H1 (cell line): Measurements from ENCODE around the gene DOHH. TPM values are rescaled to one million over a fixed set of nuclear protein-coding genes. Genes with fewer than 3 reads are reported as not detected.

ENCODE experiments used
- polyA plus RNA-seq, 7 experiments: library from polyadenylated mRNA; depleted of rRNA in 3 of 7; stranded (reverse) in 5 of 7; unstranded in 2 of 7; fragments of >200 nt in 5 of 7; fragments of 200-250 nt in 2 of 7; gene quantifications; 1 replicate in 5 of 7; 2 replicates in 1 of 7; 4 replicates in 1 of 7; pipeline versions ENCODE4 v1.2.1 to v1.2.3, GENCODE V29; 2011 to 2013; ENCODE audit warnings: missing spikeins in 2 of 7, mixed read lengths in 2 of 7
- small RNA-seq: library from polyadenylated mRNA; stranded (forward); fragments of <200 nt; extraction: miRNeasy Mini kit (QIAGEN cat#:217004); gene quantifications from one replicate; pipeline ENCODE3, GENCODE V24; 2013; ENCODE audit not compliant: insufficient read depth
- total RNA-seq: library from RNA; stranded (reverse); fragmentation: NEBNext Ultra II Directional; extraction: Animal tissue kit (Norgen Biotek cat#: 25700); gene quantifications from 2 replicates; pipeline ENCODE4 v1.2.1, GENCODE V29; 2021

Gene DOHH
- total and polyA plus RNA-seq, 2 of the 8 experiments (the other 6 are each of a cell fraction or from before 2014, with no cell fraction given), result 7.3 to 17.7 TPM

Small RNAs within 50 kb of the gene (small RNA-seq; reads per million reads assigned to genes)
- gene RF00212, result not detected

Other genes with a start within 250 kb of the DOHH start
- gene NFIC, start 134.1 kb downstream of the DOHH start, total RNA-seq, result 2.6 and 3.2 TPM in 2 replicates
- 0.56 and 0.82 TPM in 2 replicates for gene NFIC, start 134.1 kb downstream of the DOHH start, polyA plus RNA-seq (2011; rRNA removed)
- 3.3 and 3.8 TPM in 2 replicates for gene SMIM24, start 20.1 kb downstream of the DOHH start, total RNA-seq
- 4.5 and 7.4 TPM in 2 replicates for gene SMIM24, start 20.1 kb downstream of the DOHH start, polyA plus RNA-seq (2011; rRNA removed)
- gene SMIM44, start 17.2 kb downstream of the DOHH start, total RNA-seq, result not detected in 2 replicates
- not detected in 2 replicates for gene SMIM44, start 17.2 kb downstream of the DOHH start, polyA plus RNA-seq (2011; rRNA removed)
- gene FZR1, start 5.6 kb upstream of the DOHH start, total RNA-seq, result 35.5 and 36.9 TPM in 2 replicates
- gene FZR1, start 5.6 kb upstream of the DOHH start, polyA plus RNA-seq (2011; rRNA removed), result 21.6 and 35.0 TPM in 2 replicates
- gene TEKTIP1, start 38.5 kb upstream of the DOHH start, total RNA-seq, result 1.0 and 1.1 TPM in 2 replicates
- gene TEKTIP1, start 38.5 kb upstream of the DOHH start, polyA plus RNA-seq (2011; rRNA removed), result 0.49 TPM in 1 of 2 replicates, not detected in the other
- 59.6 and 62.5 TPM in 2 replicates for gene MFSD12, start 56.9 kb upstream of the DOHH start, total RNA-seq
- 71.3 and 110 TPM in 2 replicates for gene MFSD12, start 56.9 kb upstream of the DOHH start, polyA plus RNA-seq (2011; rRNA removed)
- 74.2 and 76.1 TPM in 2 replicates for gene HMG20B, start 72.3 kb upstream of the DOHH start, total RNA-seq
- 42.9 and 63.9 TPM in 2 replicates for gene HMG20B, start 72.3 kb upstream of the DOHH start, polyA plus RNA-seq (2011; rRNA removed)
- gene GIPC3, start 84.8 kb upstream of the DOHH start, total RNA-seq, result 0.96 and 1.2 TPM in 2 replicates
- gene GIPC3, start 84.8 kb upstream of the DOHH start, polyA plus RNA-seq (2011; rRNA removed), result 1.0 and 1.3 TPM in 2 replicates
- 0.50 and 0.75 TPM in 2 replicates for gene TBXA2R, start 106.2 kb upstream of the DOHH start, total RNA-seq
- gene TBXA2R, start 106.2 kb upstream of the DOHH start, polyA plus RNA-seq (2011; rRNA removed), result 0.39 and 0.80 TPM in 2 replicates
- gene CACTIN, start 126.1 kb upstream of the DOHH start, total RNA-seq, result 29.9 and 36.2 TPM in 2 replicates
- 25.8 and 44.1 TPM in 2 replicates for gene CACTIN, start 126.1 kb upstream of the DOHH start, polyA plus RNA-seq (2011; rRNA removed)
- gene PIP5K1C, start 199.8 kb upstream of the DOHH start, total RNA-seq, result 31.3 and 32.9 TPM in 2 replicates
- gene PIP5K1C, start 199.8 kb upstream of the DOHH start, polyA plus RNA-seq (2011; rRNA removed), result 10.6 and 20.4 TPM in 2 replicates
- 24.6 and 26.1 TPM in 2 replicates for gene TJP3, start 207.7 kb upstream of the DOHH start, total RNA-seq
- gene TJP3, start 207.7 kb upstream of the DOHH start, polyA plus RNA-seq (2011; rRNA removed), result 17.1 and 30.2 TPM in 2 replicates